ENCODE measurements around the gene FHIT. TPM values are rescaled to one million over a fixed set of nuclear protein-coding genes. Genes with fewer than 3 reads are reported as not detected.

FHIT gene
- total RNA-seq, 4 donors from 2014 or later = 3.2 to 10.9 (median 6.4) TPM

GRCh38 chr3:60414011-60414410 is 837.2 kb downstream of the FHIT start:
- TF ChIP-seq CTCF (IDR thresholded peaks at IDR 0.05) = no peak
- DNase-seq (ENCODE audit: low spot score) (no peak), ATAC-seq (ENCODE audit: low FRiP score) (no peak)

- no peak for ATAC-seq (ENCODE audit: low FRiP score)
- TF ChIP-seq CTCF (IDR thresholded peaks at IDR 0.05) = no peak
Observed at GRCh38 chr3:60413551-60413950, 837.7 kb downstream of the FHIT start.

GRCh38 chr3:60403866-60404265 is 847.4 kb downstream of the FHIT start:
- DNase-seq (ENCODE audit: low spot score) (no peak), ATAC-seq (ENCODE audit: low FRiP score) (no peak)
- TF ChIP-seq CTCF (IDR thresholded peaks at IDR 0.05) = no peak

More at GRCh38 chr3:60413551-60413950, 837.7 kb downstream of the FHIT start:
- DNase-seq (ENCODE audit: low spot score) = no peak

GRCh38 chr3:60402931-60403330 is 848.3 kb downstream of the FHIT start:
- ATAC-seq (ENCODE audit: low FRiP score) (no peak), DNase-seq (ENCODE audit: low spot score) (no peak)
- no peak for TF ChIP-seq CTCF (IDR thresholded peaks at IDR 0.05)

GRCh38 chr3:60399861-60400845 is 851.1 kb downstream of the FHIT start:
- no peak for DNase-seq (ENCODE audit: low spot score)
- TF ChIP-seq CTCF (IDR thresholded peaks at IDR 0.05) = no peak
- ATAC-seq (ENCODE audit: low FRiP score) = no peak

GRCh38 chr3:60399292-60399691 is 852.0 kb downstream of the FHIT start:
- DNase-seq (ENCODE audit: low spot score) = no peak
- no peak for TF ChIP-seq CTCF (IDR thresholded peaks at IDR 0.05)
- no peak for ATAC-seq (ENCODE audit: low FRiP score)

All from omental fat pad (tissue), 4 donors.